Endothelial cell of umbilical vein (primary cell): ENCODE results near the gene MIS12. TPM values are rescaled to one million over a fixed set of nuclear protein-coding genes. Genes with fewer than 3 reads are reported as not detected.

Experiments
- BruUV-seq: library from RNA; stranded (reverse); fragments of 400-500 nt; replicated peaks from 2 replicates; lab custom pipeline; 2021; lab: Mats Ljungman, UMichigan
- CTCF ChIA-PET: fragments of 300-600, 350-600 bp; sonication (Branson Sonifier 250); formaldehyde crosslinking; loops from one replicate; lab custom pipeline; 2021; ENCODE audit warnings: antibody characterized with exemption, inconsistent platforms; lab: Charles Lee
- POLR2A ChIA-PET: fragments of 300-600, 350-600 bp; sonication (Branson Sonifier 250); formaldehyde crosslinking; loops from one replicate; lab custom pipeline; 2021; ENCODE audit warnings: antibody characterized with exemption, inconsistent platforms; lab: Charles Lee
- DNase-seq: peaks from one replicate; pipeline ENCODE4 v3.0.0-alpha.2; 2011; ENCODE audit warnings: low read depth, low spot score
- FAIRE-seq: peaks from 2 replicates; lab custom pipeline; 2011; peaks lifted over from hg19 to GRCh38; lab: Jason Lieb, UNC
- H2AFZ ChIP-seq: 2 replicates; pipeline ENCODE4 v1.6.0; 2012; ENCODE audit warnings: low read depth, low read length, control low read depth, inconsistent platforms
- H3K27ac ChIP-seq: 2 replicates; pipeline ENCODE4 v1.5.1; 2011; ENCODE audit warnings: low read depth, mild to moderate bottlenecking, control low read depth, low read length, moderate library complexity; ENCODE audit not compliant: insufficient read depth
- H3K27me3 ChIP-seq, 2 experiments: 2 replicates each; pipeline versions ENCODE4 v1.6.0 to v1.6.1; 2011; ENCODE audit warnings: low read length in 2 of 2, mixed read lengths in 1 of 2; ENCODE audit not compliant: control insufficient read depth in 2 of 2, insufficient read depth in 2 of 2
- H3K36me3 ChIP-seq, 2 experiments: 2 replicates in 1 of 2; 3 replicates in 1 of 2; pipeline ENCODE4 v1.5.1; 2011; ENCODE audit warnings: low read length in 2 of 2, mild to moderate bottlenecking in 1 of 2, moderate library complexity in 1 of 2; ENCODE audit not compliant: control insufficient read depth in 2 of 2, insufficient read depth in 2 of 2; ENCODE audit errors: extremely low read depth in 1 of 2
- H3K4me1 ChIP-seq: 3 replicates; pipeline ENCODE4 v1.5.1; 2011; ENCODE audit warnings: mild to moderate bottlenecking, low read length; ENCODE audit not compliant: control insufficient read depth, insufficient read depth; ENCODE audit errors: extremely low read depth
- H3K4me2 ChIP-seq: 2 replicates; pipeline ENCODE4 v1.6.1; 2011; ENCODE audit warnings: low read length, control low read depth, mixed read lengths; ENCODE audit not compliant: insufficient read depth
- H3K4me3 ChIP-seq, 3 experiments: fragments of 200-600 bp in 1 of 3; sonication (generic), shearing (Covaris generic) in 1 of 3; replicated peaks in 1 of 3; 2 replicates each; pipeline ENCODE4 v1.5.1; 2011 to 2016; ENCODE audit warnings: control low read depth in 3 of 3, low read length in 3 of 3, mild to moderate bottlenecking in 2 of 3, inconsistent platforms in 1 of 3, low read depth in 1 of 3, moderate library complexity in 1 of 3; ENCODE audit not compliant: insufficient read depth in 1 of 3
- H3K79me2 ChIP-seq: 2 replicates; pipeline ENCODE4 v1.6.0; 2012; ENCODE audit warnings: low read length, inconsistent platforms; ENCODE audit not compliant: control insufficient read depth, insufficient read depth
- H3K9ac ChIP-seq: replicated peaks from 2 replicates; pipeline ENCODE3; 2011; ENCODE audit warnings: low read length, control low read depth; ENCODE audit not compliant: insufficient read depth; ENCODE audit errors: extremely low read depth
- H3K9me1 ChIP-seq: replicated peaks from 3 replicates; pipeline ENCODE4 v1.6.0; 2011; ENCODE audit warnings: mild to moderate bottlenecking, low read length; ENCODE audit not compliant: control insufficient read depth, insufficient read depth; ENCODE audit errors: extremely low read depth
- H3K9me3 ChIP-seq: replicated peaks from 2 replicates; pipeline ENCODE4 v1.5.1; 2012; ENCODE audit warnings: low read length, inconsistent platforms; ENCODE audit not compliant: control insufficient read depth, insufficient read depth
- H4K20me1 ChIP-seq: replicated peaks from 2 replicates; pipeline ENCODE3; 2011; ENCODE audit warnings: mild to moderate bottlenecking, low read length; ENCODE audit not compliant: control insufficient read depth, insufficient read depth; ENCODE audit errors: extremely low read depth
- EZH2 ChIP-seq: IDR thresholded peaks from 2 replicates; pipeline ENCODE4 v1.6.1; 2012; ENCODE audit warnings: borderline replicate concordance, low read depth, mild to moderate bottlenecking, moderate library complexity, low read length, inconsistent platforms; ENCODE audit not compliant: severe bottlenecking
- FOS ChIP-seq: IDR thresholded peaks from 2 replicates; pipeline ENCODE4 v1.6.1; 2011; ENCODE audit warnings: mild to moderate bottlenecking, low read length, moderate library complexity, borderline replicate concordance; ENCODE audit not compliant: insufficient read depth
- GATA2 ChIP-seq: IDR thresholded peaks from 2 replicates; pipeline ENCODE4 v1.7.0; 2011; ENCODE audit warnings: low read depth, mild to moderate bottlenecking, moderate library complexity, mixed read lengths, low read length; ENCODE audit not compliant: insufficient read length, insufficient read depth
- JUN ChIP-seq: IDR thresholded peaks from 2 replicates; pipeline ENCODE4 v1.6.1; 2011; ENCODE audit warnings: borderline replicate concordance, low read depth; ENCODE audit not compliant: insufficient read length, insufficient read depth
- MAX ChIP-seq: IDR thresholded peaks from 2 replicates; pipeline ENCODE4 v1.6.1; 2011; ENCODE audit not compliant: insufficient read depth, insufficient read length
- MYC ChIP-seq: IDR thresholded peaks from one replicate; pipeline ENCODE4 v1.6.1; 2011; ENCODE audit warnings: mild to moderate bottlenecking, low read depth, low read length
- POLR2A ChIP-seq: IDR thresholded peaks from 2 replicates; pipeline ENCODE4 v1.6.1; 2012; ENCODE audit warnings: low read depth, mild to moderate bottlenecking, control low read depth, low read length
- POLR2AphosphoS5 ChIP-seq: IDR thresholded peaks from 2 replicates; pipeline ENCODE4 v1.6.1; 2012; ENCODE audit warnings: low read depth, mild to moderate bottlenecking, control low read depth, low read length, moderate library complexity; ENCODE audit not compliant: insufficient read depth
- dilution Hi-C: fragments of 300-500 bp; cut with MboI; formaldehyde crosslinking; loops from one replicate; pipeline ENCODE4 v1.15.0; 2019; ENCODE audit warnings: low sequenced_read_pairs; ENCODE audit not compliant: extremely low pct_ligation_motif_present
- intact Hi-C: fragments of 100-400 bp; cut with micrococcal nuclease; formaldehyde crosslinking; loops from one replicate; pipeline ENCODE4 v1.10.0; 2022
- polyA plus RNA-seq, 4 experiments: library from polyadenylated mRNA; depleted of rRNA in 3 of 4; stranded (reverse) in 3 of 4; unstranded in 1 of 4; fragments of >200 nt; gene quantifications; 2 replicates each; pipeline versions ENCODE4 v1.2.1 to v1.2.3, GENCODE V29; 2011 to 2012; ENCODE audit warnings: missing spikeins in 1 of 4
- total RNA-seq: library from RNA; stranded (reverse); gene quantifications from 2 replicates; pipeline ENCODE4 v1.2.3, GENCODE V29; 2021
- TF ChIP-seq, protein P1 (sequence below), 2 donors: IDR thresholded peaks; 1 replicate in 1 of 2; 2 replicates in 1 of 2; pipeline ENCODE4 v1.5.1; 2011; ENCODE audit warnings: low read length in 2 of 2, mild to moderate bottlenecking in 2 of 2, moderate library complexity in 2 of 2, control low read depth in 1 of 2, inconsistent platforms in 1 of 2, low read depth in 1 of 2; ENCODE audit not compliant: insufficient read depth in 1 of 2; ENCODE audit errors: extremely low read depth in 1 of 2

The MIS12 gene
- total and polyA plus RNA-seq, 2 donors (not counting 3 experiments of a cell fraction or from before 2014, with no cell fraction given) = 8.3 to 20.1 TPM

DNA sequence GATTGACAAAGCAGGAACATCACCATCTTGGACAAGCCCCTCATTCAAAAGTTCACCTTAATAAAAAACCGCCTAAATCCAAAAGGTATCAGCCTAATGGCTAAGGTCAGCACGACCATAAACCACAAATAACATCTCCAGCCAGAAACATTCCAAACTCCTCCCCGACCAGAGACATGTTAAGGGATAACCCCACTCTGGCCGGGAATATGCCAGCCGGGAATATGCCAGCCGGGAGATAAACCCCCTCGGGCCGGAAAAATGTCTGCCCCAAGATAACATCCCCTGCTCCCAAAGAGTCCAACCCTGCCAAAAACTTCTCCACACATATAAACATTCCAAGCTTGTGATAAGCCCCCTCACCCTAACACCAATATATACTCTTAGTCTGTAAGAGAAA is 18.9 kb upstream of the MIS12 start:
- H2AFZ ChIP-seq = peak overlapping the region; percentile 24
- H3K4me3 ChIP-seq = peak overlapping the region; percentile 77 to 92 (median 87)
- FAIRE-seq (no peak), DNase-seq (peak; percentile 8)
- TF ChIP-seq POLR2AphosphoS5 (no peak), JUN (no peak), MAX (no peak), POLR2A (no peak), GATA2 (no peak), MYC (no peak), FOS (no peak), EZH2 (no peak)
- TF ChIP-seq, protein P1, sequence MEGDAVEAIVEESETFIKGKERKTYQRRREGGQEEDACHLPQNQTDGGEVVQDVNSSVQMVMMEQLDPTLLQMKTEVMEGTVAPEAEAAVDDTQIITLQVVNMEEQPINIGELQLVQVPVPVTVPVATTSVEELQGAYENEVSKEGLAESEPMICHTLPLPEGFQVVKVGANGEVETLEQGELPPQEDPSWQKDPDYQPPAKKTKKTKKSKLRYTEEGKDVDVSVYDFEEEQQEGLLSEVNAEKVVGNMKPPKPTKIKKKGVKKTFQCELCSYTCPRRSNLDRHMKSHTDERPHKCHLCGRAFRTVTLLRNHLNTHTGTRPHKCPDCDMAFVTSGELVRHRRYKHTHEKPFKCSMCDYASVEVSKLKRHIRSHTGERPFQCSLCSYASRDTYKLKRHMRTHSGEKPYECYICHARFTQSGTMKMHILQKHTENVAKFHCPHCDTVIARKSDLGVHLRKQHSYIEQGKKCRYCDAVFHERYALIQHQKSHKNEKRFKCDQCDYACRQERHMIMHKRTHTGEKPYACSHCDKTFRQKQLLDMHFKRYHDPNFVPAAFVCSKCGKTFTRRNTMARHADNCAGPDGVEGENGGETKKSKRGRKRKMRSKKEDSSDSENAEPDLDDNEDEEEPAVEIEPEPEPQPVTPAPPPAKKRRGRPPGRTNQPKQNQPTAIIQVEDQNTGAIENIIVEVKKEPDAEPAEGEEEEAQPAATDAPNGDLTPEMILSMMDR (IDR thresholded peaks at IDR 0.05; ENCODE audit: extremely low read depth in 1 of 2, insufficient read depth in 1 of 2, low read depth in 1 of 2, low read length in 2 of 2) = no peak
- H3K27ac ChIP-seq = no peak overlapping the region
- H3K79me2 ChIP-seq = peaks cover 63% of the 10 kb centered on the region
- ChIA-PET POLR2A (interaction anchor here (2.2 kb wide), 1 partner anchor 18 kb away, joined by 13 read pairs; the partner anchor contains the start of genes DERL2 and MIS12), CTCF (interaction anchor here (1.2 to 2.2 kb wide), 2 partner anchors 8 to 28 kb away, joined by 3 to 10 read pairs; partner anchors contain the start of gene C1QBP)
- no peaks in the 10 kb centered on the region for H3K9me3 ChIP-seq
- peak overlapping the region; percentile 83 for H3K4me2 ChIP-seq
- H3K36me3 ChIP-seq = peaks cover under 1 to 4% of the 10 kb centered on the region in 2 experiments
- dilution Hi-C loops (no loop called here), intact Hi-C loops (no loop called here)
- peaks cover 7% of the 10 kb centered on the region for H3K4me1 ChIP-seq
- H3K9me1 ChIP-seq = no peaks in the 10 kb centered on the region
- no peaks in the 10 kb centered on the region for H3K27me3 ChIP-seq
- peak overlapping the region; percentile 55 for H3K9ac ChIP-seq
- no peaks in the 10 kb centered on the region for H4K20me1 ChIP-seq
- BruUV-seq = no TSS peak
